ENCODE measurements around the gene BCL2L12. TPM values are rescaled to one million over a fixed set of nuclear protein-coding genes. Genes with fewer than 3 reads are reported as not detected.
A peak's percentile ranks its signal among the peaks of the same experiment; 100 is the strongest.
"Not testable (repeated sequence)": the region's sequence is repeated elsewhere in the genome, so short reads cannot be mapped to it uniquely, and the experiment has no call there.

The BCL2L12 gene
- total RNA-seq, 4 donors from 2014 or later: 4.2 to 9.9 (median 6.0) TPM

- Histone ChIP-seq H3K27ac (replicated peaks in 1 of 4) (no peak overlapping the region), H3K4me3 (no peak overlapping the region), H3K36me3 (peaks cover 4 to 32% (median 24%) of the 10 kb centered on the region in 4 donors), H3K4me1 (peaks cover 36 to 54% (median 50%) of the 10 kb centered on the region in 4 donors), H3K9me3 (no peaks in the 10 kb centered on the region), H3K27me3 (no peaks in the 10 kb centered on the region)
- 92% methylated on average over 4 of the region's 5 CpGs for WGBS
- intact Hi-C loops (cut with DNase I): no loop called here
- DNase-seq (ENCODE audit: extremely low spot score): no peak
- TF ChIP-seq POLR2AphosphoS5 (IDR thresholded peaks at IDR 0.05): no peak
- TF ChIP-seq EP300 (IDR thresholded peaks at IDR 0.05): no peak
- TF ChIP-seq POLR2A (IDR thresholded peaks at IDR 0.05; ENCODE audit: low read depth): no peak
- no peak for TF ChIP-seq CTCF (IDR thresholded peaks at IDR 0.05)
Observed at GRCh38 chr19:49632576-49632975, 33.2 kb upstream of the BCL2L12 start.

- intact Hi-C loops (cut with DNase I); H3K4me3 ChIP-seq; H3K27me3 ChIP-seq; H3K9me3 ChIP-seq; H3K27ac ChIP-seq (replicated peaks in 1 of 4); DNase-seq (ENCODE audit: extremely low spot score): not testable (repeated sequence)
- WGBS: 80% methylated on average over 9 of the region's 9 CpGs
- Histone ChIP-seq H3K4me1 (peaks cover 39 to 61% (median 57%) of the 10 kb centered on the region in 4 donors), H3K36me3 (peaks cover 4 to 32% (median 24%) of the 10 kb centered on the region in 4 donors)
- TF ChIP-seq POLR2AphosphoS5 (IDR thresholded peaks at IDR 0.05): peak in 1 of 2 donors; percentile 16
Observed at GRCh38 chr19:49633273-49633672, 32.5 kb upstream of the BCL2L12 start.

GRCh38 chr19:49635530-49636232 lies 30.1 kb upstream of the BCL2L12 start:
- no peak for DNase-seq (ENCODE audit: extremely low spot score)
- H3K36me3 ChIP-seq: peaks cover 4 to 27% (median 24%) of the 10 kb centered on the region in 4 donors
- WGBS: 58% methylated on average over 23 of the region's 24 CpGs
- H3K9me3 ChIP-seq: no peaks in the 10 kb centered on the region
- TF ChIP-seq EP300 (IDR thresholded peaks at IDR 0.05): no peak
- no peak for TF ChIP-seq CTCF (IDR thresholded peaks at IDR 0.05)
- no peak for TF ChIP-seq POLR2A (IDR thresholded peaks at IDR 0.05; ENCODE audit: low read depth)
- no peak for TF ChIP-seq POLR2AphosphoS5 (IDR thresholded peaks at IDR 0.05)
- H3K4me3 ChIP-seq: no peak overlapping the region
- no peaks in the 10 kb centered on the region for H3K27me3 ChIP-seq
- H3K4me1 ChIP-seq: peaks cover 49 to 60% (median 56%) of the 10 kb centered on the region in 4 donors
- intact Hi-C loops (cut with DNase I): no loop called here
- H3K27ac ChIP-seq (replicated peaks in 1 of 4): peak overlapping the region; percentile 21 to 65 (median 34)

DNA sequence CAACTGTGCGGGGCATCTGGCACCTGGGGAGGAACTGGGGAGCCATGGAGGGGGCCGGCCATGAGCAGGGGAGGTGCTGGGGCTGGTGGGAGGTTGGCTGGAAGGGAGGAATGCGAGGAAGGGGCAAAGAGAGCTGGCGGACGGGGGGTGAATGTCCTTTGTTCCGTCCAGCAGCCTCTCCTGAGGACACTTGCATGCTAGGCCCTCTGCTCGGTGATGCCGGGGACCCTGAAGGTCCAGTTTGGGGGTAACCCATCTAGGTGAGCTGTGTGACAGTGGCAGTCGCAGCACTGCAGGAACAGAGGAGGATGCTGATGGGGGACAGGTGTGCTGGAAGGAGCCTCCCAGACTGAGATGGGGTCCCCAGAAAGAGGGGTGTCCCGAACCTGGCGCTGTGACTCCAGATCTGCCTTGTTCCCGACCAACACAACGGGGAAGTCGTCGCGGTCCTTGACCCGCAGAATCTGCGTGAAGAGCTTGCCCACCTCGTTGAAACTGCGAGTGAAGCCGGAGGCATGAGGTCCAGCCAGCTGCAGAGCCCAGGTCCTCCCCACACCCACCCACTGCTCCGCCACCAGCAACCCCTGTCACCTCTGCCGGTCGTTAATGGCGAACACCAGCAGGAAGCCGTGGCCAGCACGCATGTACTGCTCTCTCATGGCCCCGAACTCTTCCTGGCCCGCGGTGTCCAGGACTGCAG lies 29.4 kb upstream of the BCL2L12 start:
- H3K4me1 ChIP-seq: peaks cover 44 to 60% (median 56%) of the 10 kb centered on the region in 4 donors
- H3K9me3 ChIP-seq: no peaks in the 10 kb centered on the region
- TF ChIP-seq POLR2A (IDR thresholded peaks at IDR 0.05; ENCODE audit: low read depth): no peak
- no peak for TF ChIP-seq CTCF (IDR thresholded peaks at IDR 0.05)
- no peak for TF ChIP-seq EP300 (IDR thresholded peaks at IDR 0.05)
- TF ChIP-seq POLR2AphosphoS5 (IDR thresholded peaks at IDR 0.05): no peak
- H3K27ac ChIP-seq (replicated peaks in 1 of 4): peak overlapping the region; percentile 21 to 65 (median 34)
- H3K27me3 ChIP-seq: no peaks in the 10 kb centered on the region
- no peak overlapping the region for H3K4me3 ChIP-seq
- intact Hi-C loops (cut with DNase I): no loop called here
- peaks cover 4 to 27% (median 24%) of the 10 kb centered on the region in 4 donors for H3K36me3 ChIP-seq
- 74% methylated on average over 28 of the region's 30 CpGs for WGBS
- DNase-seq (ENCODE audit: extremely low spot score): no peak
